Epithelial cell of esophagus (primary cell): ENCODE data around the gene DONSON.

Experiments
- DNase-seq: peaks from one replicate; pipeline ENCODE4 v3.0.0; 2010; ENCODE audit warnings: low read depth
- H3K4me3 ChIP-seq: 2 replicates; pipeline ENCODE4 v1.5.1; 2011; ENCODE audit warnings: mild to moderate bottlenecking, low read length, control low read depth
- CTCF ChIP-seq: IDR thresholded peaks from 2 replicates; pipeline ENCODE4 v1.5.1; 2011; ENCODE audit warnings: low read depth, mild to moderate bottlenecking, low read length, control low read depth, inconsistent platforms; ENCODE audit not compliant: insufficient read depth; ENCODE audit errors: missing control alignments

The DONSON gene

GRCh38 chr21:33552999-33553598, 35.4 kb downstream of the DONSON start:
- no peak for DNase-seq
- TF ChIP-seq CTCF: no peak
- H3K4me3 ChIP-seq: no peak overlapping the region

- DNase-seq: no peak
- no peak overlapping the region for H3K4me3 ChIP-seq
- no peak for TF ChIP-seq CTCF
Measured at GRCh38 chr21:33552093-33552998, 36.1 kb downstream of the DONSON start.

GRCh38 chr21:33551664-33552063, 36.8 kb downstream of the DONSON start:
- no peak for TF ChIP-seq CTCF
- no peak overlapping the region for H3K4me3 ChIP-seq
- no peak for DNase-seq

- no peak overlapping the region for H3K4me3 ChIP-seq
- TF ChIP-seq CTCF: no peak
- no peak for DNase-seq
Measured at GRCh38 chr21:33550772-33551660, 37.5 kb downstream of the DONSON start.

- no peak for DNase-seq
- no peak for TF ChIP-seq CTCF
- H3K4me3 ChIP-seq: no peak overlapping the region
Measured at GRCh38 chr21:33549848-33550771, 38.4 kb downstream of the DONSON start.

- TF ChIP-seq CTCF: no peak
- no peak overlapping the region for H3K4me3 ChIP-seq
- DNase-seq: no peak
Measured at GRCh38 chr21:33546086-33546485, 42.4 kb downstream of the DONSON start.
